Neutrophil (primary cell): Measurements from ENCODE around the gene SRSF12.

ENCODE experiments used
- H3K27ac ChIP-seq: fragments of 200-600 bp; sonication (generic); 2 replicates; pipeline ENCODE4 v1.5.1; 2016; ENCODE audit warnings: mild to moderate bottlenecking, moderate library complexity
- H3K27me3 ChIP-seq: fragments of 200-600 bp; sonication (generic); 2 replicates; pipeline ENCODE4 v1.6.0; 2016; ENCODE audit warnings: mild to moderate bottlenecking
- H3K36me3 ChIP-seq: fragments of 200-600 bp; sonication (generic); 2 replicates; pipeline ENCODE4 v1.5.1; 2017
- H3K4me1 ChIP-seq, 2 experiments: fragments of 200-600 bp in 1 of 2; sonication (generic) in 1 of 2; 1 replicate in 1 of 2; 2 replicates in 1 of 2; pipeline versions ENCODE4 v1.5.1 to v1.6.1; 2013 to 2016; ENCODE audit warnings: low read depth in 1 of 2, low read length in 1 of 2, mild to moderate bottlenecking in 1 of 2, moderate library complexity in 1 of 2; ENCODE audit not compliant: control insufficient read depth in 1 of 2, insufficient read depth in 1 of 2
- H3K4me3 ChIP-seq, 2 experiments: fragments of 200-600 bp in 1 of 2; sonication (generic) in 1 of 2; 1 replicate in 1 of 2; 2 replicates in 1 of 2; pipeline ENCODE4 v1.5.1; 2013 to 2016; ENCODE audit warnings: low read depth in 1 of 2, low read length in 1 of 2, mild to moderate bottlenecking in 1 of 2, moderate library complexity in 1 of 2
- H3K9me3 ChIP-seq: fragments of 200-600 bp; sonication (generic); 2 replicates; pipeline ENCODE4 v1.5.1; 2016
- CTCF ChIP-seq: fragments of 200-600 bp; sonication (generic); IDR thresholded peaks from 2 replicates; pipeline ENCODE4 v1.5.1; 2016; ENCODE audit warnings: antibody characterized with exemption

SRSF12 gene

GRCh38 chr6:89082486-89082891 lies 35.4 kb downstream of the SRSF12 start:
- H3K27ac ChIP-seq: peak overlapping the region; percentile 99
- TF ChIP-seq CTCF: no peak
- H3K4me3 ChIP-seq: peak overlapping the region; percentile 87 to 96
- peaks cover 42% of the 10 kb centered on the region for H3K36me3 ChIP-seq
- peaks cover 57 to 58% of the 10 kb centered on the region in 2 experiments for H3K4me1 ChIP-seq
- H3K9me3 ChIP-seq: no peaks in the 10 kb centered on the region
- no peaks in the 10 kb centered on the region for H3K27me3 ChIP-seq

GRCh38 chr6:89081423-89082322 lies 36.2 kb downstream of the SRSF12 start:
- Histone ChIP-seq H3K36me3 (peaks cover 42% of the 10 kb centered on the region), H3K4me3 (peak overlapping the region; percentile 87 to 96), H3K27ac (peak overlapping the region; percentile 99), H3K9me3 (no peaks in the 10 kb centered on the region), H3K4me1 (peaks cover 49 to 50% of the 10 kb centered on the region in 2 experiments), H3K27me3 (no peaks in the 10 kb centered on the region)
- TF ChIP-seq CTCF: no peak

- peak; percentile 42 for TF ChIP-seq CTCF
- Histone ChIP-seq H3K9me3 (no peaks in the 10 kb centered on the region), H3K4me1 (peaks cover 46 to 47% of the 10 kb centered on the region in 2 experiments), H3K36me3 (peaks cover 40% of the 10 kb centered on the region), H3K27ac (peak overlapping the region; percentile 99), H3K4me3 (peak overlapping the region; percentile 87 to 96), H3K27me3 (no peaks in the 10 kb centered on the region)
Measured at GRCh38 chr6:89081129-89081422, 36.8 kb downstream of the SRSF12 start.

GRCh38 chr6:89080281-89081128 lies 37.4 kb downstream of the SRSF12 start, which contains the start of gene PNRC1:
Gene PNRC1, plus strand, starts transcription at chr6:89080751. Its CDS starts 144 bp downstream, at chr6:89080895.
- Histone ChIP-seq H3K4me1 (peaks cover 42 to 43% of the 10 kb centered on the region in 2 experiments), H3K27me3 (no peaks in the 10 kb centered on the region), H3K4me3 (peak within 1 kb of the TSS; percentile 87 to 96), H3K9me3 (no peaks in the 10 kb centered on the region), H3K27ac (peak within 1 kb of the TSS; percentile 99), H3K36me3 (peaks cover 34% of the 10 kb centered on the region)
- TF ChIP-seq CTCF: peak; percentile 46

- Histone ChIP-seq H3K9me3 (no peaks in the 10 kb centered on the region), H3K4me1 (peaks cover 35 to 36% of the 10 kb centered on the region in 2 experiments), H3K4me3 (peak overlapping the region; percentile 87 to 96), H3K36me3 (peaks cover 26% of the 10 kb centered on the region), H3K27ac (peak overlapping the region; percentile 99), H3K27me3 (no peaks in the 10 kb centered on the region)
- TF ChIP-seq CTCF: no peak
Measured at GRCh38 chr6:89079511-89080234, 38.2 kb downstream of the SRSF12 start.
